GM12864 (cell line): ENCODE measurements around the gene MXI1.

ENCODE experiments used
- DNase-seq: peaks from one replicate; pipeline ENCODE4 v3.0.0-alpha.2; 2011; ENCODE audit warnings: low read depth
- H3K4me3 ChIP-seq: 2 replicates; pipeline ENCODE4 v1.5.1; 2011; ENCODE audit warnings: mild to moderate bottlenecking, low read depth, low read length, control low read depth
- CTCF ChIP-seq: IDR thresholded peaks from 2 replicates; pipeline ENCODE4 v1.5.1; 2011; ENCODE audit warnings: low read depth, mild to moderate bottlenecking, moderate library complexity, low read length, control low read depth, inconsistent platforms; ENCODE audit errors: missing control alignments

The MXI1 gene

GRCh38 chr10:110317866-110318850 is 110.8 kb downstream of the MXI1 start:
- H3K4me3 ChIP-seq, result no peak overlapping the region
- no peak for DNase-seq
- TF ChIP-seq CTCF, result no peak

DNA sequence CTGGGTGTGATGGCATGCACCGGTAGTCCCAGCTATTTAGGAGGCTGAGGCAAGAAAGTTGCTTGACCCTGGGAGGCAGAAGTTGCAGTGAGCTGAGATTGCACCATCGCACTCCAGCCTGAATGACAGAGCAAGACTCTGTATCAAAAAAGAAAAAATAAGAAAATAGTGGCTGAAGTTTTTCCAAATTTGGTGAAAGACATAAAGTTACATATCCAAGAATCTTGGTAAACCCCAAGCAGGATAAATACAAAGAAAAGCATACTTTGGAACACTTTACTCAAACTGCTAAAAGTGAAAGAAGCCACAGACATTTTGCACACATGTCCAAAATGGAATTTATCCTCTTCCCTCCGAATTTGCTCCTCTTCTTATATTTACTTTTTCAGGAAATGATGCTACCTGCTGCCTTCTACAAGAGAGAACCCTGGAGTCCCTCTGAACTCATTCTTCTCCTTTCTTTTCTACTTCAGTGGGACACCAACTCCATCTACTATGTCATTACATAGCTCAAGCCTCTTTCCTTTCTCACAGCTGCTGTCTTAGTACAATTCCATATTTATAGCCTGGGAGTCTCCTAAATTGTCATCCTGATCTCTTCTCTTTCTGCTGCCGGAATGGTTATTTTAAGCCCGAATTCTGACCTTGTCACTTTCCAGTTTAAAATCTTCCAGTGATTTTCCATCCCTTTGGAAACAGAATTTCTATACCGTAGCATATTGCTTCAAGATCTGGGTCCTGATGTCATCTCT is 114.6 kb downstream of the MXI1 start:
- TF ChIP-seq CTCF, result no peak
- H3K4me3 ChIP-seq, result no peak overlapping the region
- no peak for DNase-seq

DNA sequence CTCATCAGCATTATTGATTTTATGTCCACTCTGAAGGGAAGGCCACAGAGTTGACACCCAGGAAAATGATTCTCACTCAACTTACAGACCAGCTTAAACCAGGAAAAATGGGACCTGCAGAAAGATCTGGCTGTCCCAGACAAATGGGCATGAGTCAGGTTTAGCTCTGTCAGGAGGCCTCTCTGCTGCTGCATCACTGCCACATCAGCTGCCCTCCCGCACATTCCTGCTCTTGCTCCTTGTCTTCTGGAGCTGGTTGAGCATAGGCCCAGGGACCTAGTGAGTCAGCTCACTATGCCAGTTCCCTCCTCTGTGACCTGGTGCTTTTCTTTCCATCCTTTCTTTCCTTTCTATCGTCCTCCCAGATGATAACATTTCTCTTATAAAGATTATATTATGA is 116.1 kb downstream of the MXI1 start:
- no peak for TF ChIP-seq CTCF
- DNase-seq, result no peak
- H3K4me3 ChIP-seq, result no peak overlapping the region

DNA sequence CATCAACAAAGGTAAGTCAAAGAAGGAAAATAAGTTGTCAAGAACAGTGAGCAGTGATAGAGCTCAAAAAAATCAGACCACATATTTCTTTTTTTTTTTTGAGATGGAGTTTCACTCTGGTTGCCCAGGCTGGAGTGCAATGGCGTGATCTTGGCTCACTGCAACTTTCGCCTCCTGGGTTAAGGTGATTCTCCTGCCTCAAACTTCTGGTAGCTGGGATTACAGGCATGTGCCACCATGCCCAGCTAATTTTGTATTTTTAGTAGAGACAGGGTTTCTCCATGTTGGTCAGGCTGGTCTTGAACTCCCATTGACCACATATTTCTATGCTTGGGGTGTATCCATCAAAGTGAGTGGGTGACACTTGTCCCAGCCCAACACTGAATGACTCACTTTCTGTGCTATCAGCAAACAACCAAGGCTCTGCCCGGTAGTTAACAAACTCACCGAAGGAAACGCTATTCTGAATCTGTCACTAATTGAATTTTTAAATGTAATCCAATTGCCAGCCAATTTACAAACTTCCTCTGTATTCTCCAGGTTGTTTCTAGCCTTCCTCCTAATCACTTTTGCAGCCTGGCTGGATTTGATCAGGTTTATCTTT is 116.9 kb downstream of the MXI1 start:
- no peak for TF ChIP-seq CTCF
- no peak for DNase-seq
- H3K4me3 ChIP-seq, result no peak overlapping the region; the same call in 1 of the 2 replicates

DNA sequence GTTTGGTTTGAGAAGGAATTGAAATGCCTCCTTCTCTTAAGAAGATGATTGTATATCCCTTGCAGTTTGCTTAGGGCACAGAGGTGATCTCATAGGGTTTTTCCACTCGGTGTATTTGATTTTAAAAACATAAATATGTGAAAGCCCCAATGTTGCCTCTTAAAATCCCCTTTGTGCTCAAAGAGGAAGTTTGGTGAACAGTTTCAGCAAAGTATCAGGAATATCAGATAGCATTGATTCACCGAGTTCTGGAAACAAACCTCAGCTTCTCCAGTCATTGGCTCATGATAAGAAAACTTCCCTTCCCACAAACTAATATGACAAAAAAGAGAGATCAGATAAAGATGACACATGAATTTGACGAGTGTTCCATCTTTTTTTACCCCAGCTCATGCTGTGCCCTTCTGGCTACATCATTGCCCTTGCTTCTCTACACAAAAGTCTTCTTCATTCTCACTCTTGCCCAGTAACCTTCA is 117.4 kb downstream of the MXI1 start:
- H3K4me3 ChIP-seq, result no peak overlapping the region; the same call in 1 of the 2 replicates
- no peak for DNase-seq
- TF ChIP-seq CTCF, result no peak

DNA sequence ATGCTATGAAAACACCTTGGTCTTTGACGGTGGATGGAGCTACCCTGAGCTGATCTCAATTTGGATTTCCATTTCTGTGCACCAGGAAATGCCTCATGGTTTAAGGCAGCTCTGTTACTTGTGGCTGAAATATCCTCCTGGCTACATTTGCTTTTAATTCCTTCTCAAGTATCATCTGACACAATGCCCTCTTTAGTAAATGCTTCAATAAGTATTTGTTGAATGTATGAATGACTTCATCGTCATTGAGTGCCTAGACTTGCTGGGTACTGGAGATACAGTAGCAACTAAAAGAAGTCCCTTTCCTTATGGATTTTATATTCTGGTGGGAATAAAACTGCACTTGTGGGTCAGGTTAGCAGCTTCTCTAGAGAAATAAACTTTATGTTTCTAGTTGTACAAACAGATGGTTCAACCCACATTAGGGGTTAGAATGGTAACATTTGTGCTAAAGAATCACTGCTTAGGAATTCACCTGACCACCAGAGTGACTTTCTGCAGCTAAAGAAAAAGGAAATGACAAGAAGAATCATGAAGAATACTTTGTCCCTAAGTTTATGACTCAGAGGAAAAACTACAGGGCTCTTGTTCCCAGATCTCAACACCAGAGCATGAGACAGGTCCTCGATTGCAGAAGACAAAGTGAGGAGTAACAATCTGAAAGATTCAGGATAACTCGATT is 119.1 kb downstream of the MXI1 start:
- DNase-seq, result no peak
- no peak for TF ChIP-seq CTCF
- H3K4me3 ChIP-seq, result no peak overlapping the region
